ENCODE results near the gene ORM2.

The ORM2 gene

DNA sequence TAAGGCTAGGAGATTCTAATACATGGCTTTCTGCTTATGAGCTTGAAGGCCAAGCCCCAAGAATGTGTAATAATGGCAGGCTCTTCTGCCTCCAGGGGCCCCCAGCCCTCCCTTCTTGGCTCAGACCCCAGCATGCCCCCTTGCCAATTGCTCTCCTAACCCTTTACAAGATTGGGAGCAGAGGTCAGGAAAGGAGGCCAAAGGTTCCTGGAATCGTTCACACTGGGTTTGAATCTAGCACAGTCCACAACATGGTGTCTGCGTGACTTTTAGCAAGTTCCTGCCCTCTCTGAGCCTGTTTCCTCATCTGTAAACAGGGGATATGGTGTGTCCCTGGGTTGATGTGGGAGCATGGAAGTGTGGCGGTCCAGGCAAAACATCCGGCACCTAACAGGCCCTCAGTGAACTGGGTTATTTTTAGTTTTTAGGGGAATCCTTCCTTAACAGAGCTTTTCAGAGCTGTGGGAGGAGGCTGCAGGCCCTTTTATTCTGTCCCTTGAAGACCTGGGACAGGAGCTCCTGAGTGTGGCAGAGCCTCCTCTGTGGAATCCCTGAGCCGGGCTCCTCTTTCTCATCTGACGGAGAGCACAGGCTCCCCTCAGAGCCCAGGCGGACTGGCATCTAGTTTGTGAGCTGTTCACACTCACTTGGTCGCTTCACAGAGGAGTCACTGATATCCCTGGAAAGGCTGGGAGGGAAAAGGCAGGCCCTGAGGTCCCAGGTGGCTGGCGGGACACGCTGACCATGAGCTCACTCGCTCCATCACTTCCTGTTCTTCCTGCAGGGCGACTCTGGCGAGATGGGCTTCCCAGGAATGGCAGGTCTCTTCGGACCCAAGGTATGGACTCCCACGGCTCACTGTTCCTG is 30.1 kb upstream of the ORM2 start:
- H3K4me1 ChIP-seq (ENCODE audit: control insufficient read depth in 1 of 2, insufficient read depth in 2 of 2, low read length in 2 of 2): no peaks in the 10 kb centered on the region
- no peaks in the 10 kb centered on the region for H3K27me3 ChIP-seq (ENCODE audit: low read depth, low read length)
- H3K36me3 ChIP-seq (ENCODE audit: control insufficient read depth in 1 of 2, insufficient read depth in 2 of 2, low read length in 2 of 2): peaks cover 0 to 32% of the 10 kb centered on the region in 2 donors

DNA sequence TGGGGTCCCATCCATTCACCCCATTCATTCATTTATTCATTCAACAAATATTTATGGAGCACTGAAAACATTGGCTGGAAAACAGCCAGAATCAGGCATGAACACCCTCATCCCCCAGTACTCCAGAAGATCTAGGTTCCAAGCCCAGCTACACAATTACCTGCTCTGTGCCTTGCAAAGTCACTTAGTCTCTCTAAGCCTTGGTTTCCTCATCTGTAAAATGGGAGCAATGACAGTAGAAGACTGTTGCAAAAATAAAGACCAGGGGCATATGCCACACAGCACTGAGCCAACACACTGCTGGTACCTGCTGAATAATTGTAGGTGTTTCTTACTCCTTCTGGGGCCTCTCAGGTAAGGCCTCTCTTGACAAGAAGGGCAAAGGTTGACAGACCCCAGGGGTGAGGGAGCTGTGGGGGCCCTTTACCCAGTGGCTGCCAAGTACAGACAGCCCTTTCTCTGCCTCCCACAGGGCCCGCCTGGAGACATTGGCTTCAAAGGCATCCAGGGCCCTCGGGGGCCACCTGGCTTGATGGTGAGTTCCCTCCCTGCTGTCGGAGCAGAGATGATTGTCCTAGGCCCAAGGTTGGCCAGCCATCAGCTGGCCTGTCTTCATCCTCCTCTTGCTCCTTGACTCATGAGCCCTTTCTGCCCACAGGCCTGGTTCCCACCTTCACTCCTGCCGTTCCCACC is 29.4 kb upstream of the ORM2 start:
- H3K36me3 ChIP-seq (ENCODE audit: control insufficient read depth in 1 of 2, insufficient read depth in 2 of 2, low read length in 2 of 2): peaks cover 0 to 26% of the 10 kb centered on the region in 2 donors
- no peak overlapping the region for H3K4me3 ChIP-seq (ENCODE audit: low read depth in 1 of 2, low read length in 2 of 2)
- no peak overlapping the region for H3K27ac ChIP-seq (ENCODE audit: low read length)

More for the DNA sequence above, 30.1 kb upstream of the ORM2 start:
- no peak overlapping the region for H3K27ac ChIP-seq (ENCODE audit: low read length)
- H3K4me3 ChIP-seq (ENCODE audit: low read depth in 1 of 2, low read length in 2 of 2): no peak overlapping the region
- peaks cover 4 to 8% of the 10 kb centered on the region in 2 donors for H3K9me3 ChIP-seq (ENCODE audit: control insufficient read depth in 1 of 2, low read length in 2 of 2)

DNA sequence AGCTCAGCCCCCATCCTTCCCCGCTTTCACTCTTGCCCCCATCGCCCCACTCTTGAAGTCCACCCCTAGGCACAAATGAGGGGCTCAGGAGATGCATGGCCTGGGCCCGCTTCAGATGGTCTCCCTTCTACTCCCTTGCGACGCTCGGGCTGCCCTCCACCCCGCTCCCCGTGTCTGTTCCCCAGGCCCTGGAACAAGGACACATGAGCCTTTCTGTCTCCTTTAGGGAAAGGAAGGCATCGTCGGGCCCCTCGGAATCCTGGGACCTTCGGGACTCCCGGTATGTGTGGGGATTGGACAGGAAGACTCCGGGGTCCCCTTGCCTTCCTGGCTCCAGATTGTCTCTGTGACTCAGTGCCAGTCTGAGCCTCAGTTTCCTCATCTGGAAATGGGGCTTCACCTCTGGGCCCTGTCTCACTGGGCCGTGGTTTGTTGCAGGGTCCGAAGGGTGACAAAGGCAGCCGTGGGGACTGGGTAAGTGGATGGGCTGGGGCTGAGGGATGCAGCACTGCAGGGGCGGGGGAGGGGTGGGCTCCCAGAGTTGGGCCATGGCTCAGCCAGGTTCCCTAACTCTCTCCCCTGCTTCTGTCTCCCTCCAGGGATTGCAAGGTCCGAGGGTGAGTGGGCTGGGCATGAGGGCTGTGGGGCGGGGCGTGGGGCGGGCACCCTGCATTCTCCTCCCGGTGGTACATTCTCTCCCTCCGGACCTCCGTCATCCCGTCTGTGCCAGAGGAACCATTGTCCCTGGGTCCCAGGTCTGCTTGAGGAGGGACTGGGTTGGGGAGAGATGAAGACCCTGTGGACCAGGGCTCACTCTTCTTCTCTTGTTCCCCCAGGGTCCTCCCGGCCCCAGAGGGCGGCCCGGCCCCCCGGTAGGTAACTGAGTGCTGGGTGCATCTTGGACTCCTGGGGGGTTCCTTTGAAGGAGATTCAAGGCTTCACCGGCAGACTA is 28.5 kb upstream of the ORM2 start:
- peaks cover 0 to 21% of the 10 kb centered on the region in 2 donors for H3K36me3 ChIP-seq (ENCODE audit: control insufficient read depth in 1 of 2, insufficient read depth in 2 of 2, low read length in 2 of 2)

More for the DNA sequence above, 29.4 kb upstream of the ORM2 start:
- H3K27me3 ChIP-seq (ENCODE audit: low read depth, low read length): no peaks in the 10 kb centered on the region
- peaks cover 0 to 4% of the 10 kb centered on the region in 2 donors for H3K4me1 ChIP-seq (ENCODE audit: control insufficient read depth in 1 of 2, insufficient read depth in 2 of 2, low read length in 2 of 2)
- H3K9me3 ChIP-seq (ENCODE audit: control insufficient read depth in 1 of 2, low read length in 2 of 2): peaks cover 0 to 1% of the 10 kb centered on the region in 2 donors

DNA sequence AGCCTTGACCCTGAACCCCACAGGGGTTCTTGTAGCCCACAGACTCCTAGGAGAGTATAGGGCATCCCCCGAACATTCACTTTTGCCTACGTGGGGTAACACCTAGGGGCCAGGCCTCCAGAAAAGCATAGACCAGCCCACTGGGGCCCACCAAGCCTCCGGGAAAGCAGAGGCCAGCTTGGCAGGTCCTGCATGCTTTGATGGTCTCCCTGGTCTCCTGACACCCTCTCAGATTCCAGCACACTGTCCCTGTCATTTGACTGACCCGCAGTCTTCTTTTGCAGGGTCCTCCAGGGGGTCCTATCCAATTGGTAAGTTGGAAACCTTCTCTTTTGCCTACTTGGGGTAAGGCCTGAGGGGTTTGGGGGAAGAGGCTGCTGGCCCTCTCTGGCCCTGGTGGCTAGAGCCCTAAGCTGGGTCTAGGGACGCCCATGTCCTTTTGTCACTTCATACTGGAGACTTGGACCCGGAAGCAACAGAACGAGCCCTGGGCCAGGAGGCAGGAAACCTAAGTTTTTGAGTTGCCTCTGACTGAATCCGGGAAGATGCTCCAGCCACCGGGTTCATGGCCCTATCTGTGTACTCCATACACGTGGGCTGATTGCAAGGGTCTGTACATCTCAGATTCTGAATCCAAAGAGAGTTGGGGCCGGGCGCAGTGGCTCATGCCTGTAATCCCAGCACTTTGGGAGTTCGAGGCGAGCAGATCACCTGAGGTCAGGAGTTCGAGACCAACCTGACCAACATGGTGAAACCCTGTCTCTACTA is 27.7 kb upstream of the ORM2 start:
- no peaks in the 10 kb centered on the region for H3K27me3 ChIP-seq (ENCODE audit: low read depth, low read length)
- H3K36me3 ChIP-seq (ENCODE audit: control insufficient read depth in 1 of 2, insufficient read depth in 2 of 2, low read length in 2 of 2): peaks cover 0 to 21% of the 10 kb centered on the region in 2 donors
- H3K9me3 ChIP-seq (ENCODE audit: control insufficient read depth in 1 of 2, low read length in 2 of 2): no peaks in the 10 kb centered on the region
- no peak overlapping the region for H3K27ac ChIP-seq (ENCODE audit: low read length)
- peaks cover 4% of the 10 kb centered on the region in 2 donors for H3K4me1 ChIP-seq (ENCODE audit: control insufficient read depth in 1 of 2, insufficient read depth in 2 of 2, low read length in 2 of 2)
- no peak overlapping the region for H3K4me3 ChIP-seq (ENCODE audit: low read depth in 1 of 2, low read length in 2 of 2)

More for the DNA sequence above, 28.5 kb upstream of the ORM2 start:
- H3K4me3 ChIP-seq (ENCODE audit: low read depth in 1 of 2, low read length in 2 of 2): no peak overlapping the region
- H3K27me3 ChIP-seq (ENCODE audit: low read depth, low read length): no peaks in the 10 kb centered on the region
- no peaks in the 10 kb centered on the region for H3K9me3 ChIP-seq (ENCODE audit: control insufficient read depth in 1 of 2, low read length in 2 of 2)
- H3K4me1 ChIP-seq (ENCODE audit: control insufficient read depth in 1 of 2, insufficient read depth in 2 of 2, low read length in 2 of 2): peaks cover 4% of the 10 kb centered on the region in 2 donors
- no peak overlapping the region for H3K27ac ChIP-seq (ENCODE audit: low read length)

DNA sequence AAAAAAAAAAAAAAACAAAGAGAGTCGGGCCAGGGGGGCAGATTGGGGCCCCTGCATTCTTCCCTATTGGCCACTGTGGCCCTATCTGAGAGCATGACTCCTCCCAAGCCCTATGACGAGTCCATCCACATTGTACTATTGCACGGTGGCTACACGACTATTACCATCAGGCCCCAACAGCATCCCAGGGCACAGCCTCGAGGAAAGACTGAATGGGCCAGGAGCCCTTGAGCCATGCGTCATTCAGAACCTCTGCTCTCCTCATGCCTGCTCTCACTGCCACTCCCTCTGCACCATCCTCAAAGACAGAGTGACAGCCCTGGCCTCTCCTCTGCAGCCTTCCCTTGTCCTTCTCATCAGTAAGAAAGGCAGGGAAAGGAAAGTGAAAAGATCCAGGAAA is 26.9 kb upstream of the ORM2 start:
- H3K27ac ChIP-seq (ENCODE audit: low read length): no peak overlapping the region

DNA sequence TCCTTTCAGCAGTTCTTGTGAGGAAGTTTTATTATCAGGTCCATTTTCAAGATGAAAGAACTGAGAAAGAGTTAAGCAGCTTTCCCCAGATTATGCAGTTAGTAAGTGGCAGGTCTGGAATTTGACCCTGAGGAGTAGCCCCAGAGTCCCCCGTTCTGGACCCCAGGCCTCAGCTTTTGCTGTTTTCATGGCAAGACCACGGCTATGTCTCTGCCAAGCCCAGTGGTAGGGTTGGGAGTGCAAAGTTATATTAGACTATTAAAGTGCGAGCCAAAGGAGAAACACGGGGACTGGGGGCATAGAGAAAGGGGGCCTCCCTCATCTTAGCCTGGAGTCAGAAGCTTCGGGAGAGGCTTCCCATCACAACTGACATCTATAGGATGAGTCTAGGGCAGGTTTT is 26.1 kb upstream of the ORM2 start:
- peaks cover 0 to 26% of the 10 kb centered on the region in 2 donors for H3K36me3 ChIP-seq (ENCODE audit: control insufficient read depth in 1 of 2, insufficient read depth in 2 of 2, low read length in 2 of 2)
- no peak overlapping the region for H3K27ac ChIP-seq (ENCODE audit: low read length)
- no peaks in the 10 kb centered on the region for H3K27me3 ChIP-seq (ENCODE audit: low read depth, low read length)
- H3K4me3 ChIP-seq (ENCODE audit: low read depth in 1 of 2, low read length in 2 of 2): no peak overlapping the region
- no peaks in the 10 kb centered on the region for H3K9me3 ChIP-seq (ENCODE audit: control insufficient read depth in 1 of 2, low read length in 2 of 2)
- peaks cover 4% of the 10 kb centered on the region in 2 donors for H3K4me1 ChIP-seq (ENCODE audit: control insufficient read depth in 1 of 2, insufficient read depth in 2 of 2, low read length in 2 of 2)

More for the DNA sequence above, 26.9 kb upstream of the ORM2 start:
- H3K36me3 ChIP-seq (ENCODE audit: control insufficient read depth in 1 of 2, insufficient read depth in 2 of 2, low read length in 2 of 2): peaks cover 0 to 22% of the 10 kb centered on the region in 2 donors
- no peak overlapping the region for H3K4me3 ChIP-seq (ENCODE audit: low read depth in 1 of 2, low read length in 2 of 2)
- peaks cover 4% of the 10 kb centered on the region in 2 donors for H3K4me1 ChIP-seq (ENCODE audit: control insufficient read depth in 1 of 2, insufficient read depth in 2 of 2, low read length in 2 of 2)
- H3K27me3 ChIP-seq (ENCODE audit: low read depth, low read length): no peaks in the 10 kb centered on the region
- H3K9me3 ChIP-seq (ENCODE audit: control insufficient read depth in 1 of 2, low read length in 2 of 2): no peaks in the 10 kb centered on the region

DNA sequence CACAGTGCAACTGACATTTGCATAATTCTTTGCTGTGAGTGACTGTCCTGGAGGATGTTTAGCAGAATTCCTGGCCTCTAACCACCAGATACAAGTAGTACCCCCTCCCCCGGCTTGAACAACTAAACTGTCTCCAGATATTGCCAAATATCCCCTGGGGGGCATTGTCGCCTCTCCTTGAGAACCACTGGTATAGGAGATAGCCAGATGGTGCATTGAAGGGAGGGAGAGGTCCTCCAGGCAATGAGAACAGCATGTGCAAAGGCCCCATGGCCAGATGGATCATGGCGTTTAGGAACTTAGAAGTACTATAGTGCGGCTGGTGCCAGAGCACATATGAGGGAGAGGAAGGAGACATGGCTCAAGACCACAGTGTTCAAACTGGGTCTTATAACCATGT is 25.7 kb upstream of the ORM2 start:
- no peaks in the 10 kb centered on the region for H3K27me3 ChIP-seq (ENCODE audit: low read depth, low read length)
- H3K4me3 ChIP-seq (ENCODE audit: low read depth in 1 of 2, low read length in 2 of 2): no peak overlapping the region
- H3K4me1 ChIP-seq (ENCODE audit: control insufficient read depth in 1 of 2, insufficient read depth in 2 of 2, low read length in 2 of 2): peaks cover 4% of the 10 kb centered on the region in 2 donors
- H3K27ac ChIP-seq (ENCODE audit: low read length): no peak overlapping the region
- peaks cover 0 to 24% of the 10 kb centered on the region in 2 donors for H3K36me3 ChIP-seq (ENCODE audit: control insufficient read depth in 1 of 2, insufficient read depth in 2 of 2, low read length in 2 of 2)
- H3K9me3 ChIP-seq (ENCODE audit: control insufficient read depth in 1 of 2, low read length in 2 of 2): no peaks in the 10 kb centered on the region

DNA sequence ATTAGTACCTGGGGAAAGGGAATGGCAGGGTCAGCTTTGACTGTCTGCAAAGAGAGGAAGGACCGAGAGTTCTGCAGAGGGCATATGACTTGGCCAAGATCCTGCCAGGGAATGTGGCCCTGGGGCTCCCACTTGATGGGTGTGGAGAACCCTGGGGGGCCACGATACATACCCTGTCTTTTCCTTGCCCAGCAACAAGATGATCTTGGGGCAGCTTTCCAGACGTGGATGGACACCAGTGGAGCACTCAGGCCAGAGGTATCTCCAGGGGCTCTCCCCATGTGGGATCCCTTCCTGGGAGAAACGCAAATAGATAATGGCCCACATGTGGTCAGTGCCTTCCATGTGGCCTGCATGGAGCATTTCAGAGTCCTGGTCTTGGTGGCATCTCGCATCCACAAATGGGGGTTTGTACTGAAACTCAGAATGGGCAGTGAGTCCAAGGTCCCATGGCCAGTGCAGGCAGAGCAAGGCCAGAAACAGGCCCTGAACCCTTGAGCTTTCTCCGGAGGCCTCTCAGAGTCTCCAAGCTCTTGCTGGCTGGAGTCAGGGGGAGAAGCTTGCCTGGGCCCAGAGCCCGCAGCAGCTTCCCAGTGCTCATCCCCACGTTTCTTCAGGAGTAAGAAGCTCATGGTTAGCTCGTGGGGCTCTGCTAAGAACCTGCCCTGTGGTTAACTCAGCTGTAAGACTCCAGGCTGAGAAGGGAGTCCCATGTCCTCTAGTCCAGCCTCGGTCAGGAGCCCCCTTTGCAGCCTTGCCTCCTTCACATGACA is 25.1 kb upstream of the ORM2 start:
- H3K4me3 ChIP-seq (ENCODE audit: low read depth in 1 of 2, low read length in 2 of 2): no peak overlapping the region
- H3K4me1 ChIP-seq (ENCODE audit: control insufficient read depth in 1 of 2, insufficient read depth in 2 of 2, low read length in 2 of 2): peaks cover 4% of the 10 kb centered on the region in 2 donors
- H3K27ac ChIP-seq (ENCODE audit: low read length): no peak overlapping the region
- no peaks in the 10 kb centered on the region for H3K9me3 ChIP-seq (ENCODE audit: control insufficient read depth in 1 of 2, low read length in 2 of 2)
- no peaks in the 10 kb centered on the region for H3K27me3 ChIP-seq (ENCODE audit: low read depth, low read length)
- H3K36me3 ChIP-seq (ENCODE audit: control insufficient read depth in 1 of 2, insufficient read depth in 2 of 2, low read length in 2 of 2): peaks cover 0 to 19% of the 10 kb centered on the region in 2 donors

DNA sequence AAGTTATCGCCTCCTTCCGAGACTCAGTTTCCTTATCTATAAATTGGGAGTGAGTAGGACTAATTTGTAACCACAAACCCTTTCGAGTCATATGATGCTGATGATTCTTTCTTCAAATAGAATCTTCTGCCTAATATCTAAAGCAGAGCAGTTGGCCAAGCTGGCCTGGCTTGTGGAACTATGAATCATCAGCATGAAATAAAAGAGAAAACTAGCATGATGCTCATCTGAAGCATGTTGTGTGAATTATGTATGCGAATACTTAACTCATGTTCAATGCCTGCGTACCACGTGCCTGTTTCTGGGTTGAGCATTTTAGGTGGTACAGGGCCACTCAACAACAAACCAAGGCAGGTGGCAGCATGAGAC is 21.8 kb upstream of the ORM2 start:
- peaks cover 6 to 12% of the 10 kb centered on the region in 2 donors for H3K36me3 ChIP-seq (ENCODE audit: control insufficient read depth in 1 of 2, insufficient read depth in 2 of 2, low read length in 2 of 2)
- H3K9me3 ChIP-seq (ENCODE audit: control insufficient read depth in 1 of 2, low read length in 2 of 2): no peaks in the 10 kb centered on the region
- no peak overlapping the region for H3K4me3 ChIP-seq (ENCODE audit: low read depth in 1 of 2, low read length in 2 of 2)
- peaks cover 4% of the 10 kb centered on the region in 2 donors for H3K4me1 ChIP-seq (ENCODE audit: control insufficient read depth in 1 of 2, insufficient read depth in 2 of 2, low read length in 2 of 2)
- no peak overlapping the region for H3K27ac ChIP-seq (ENCODE audit: low read length)
- H3K27me3 ChIP-seq (ENCODE audit: low read depth, low read length): no peaks in the 10 kb centered on the region
